Progenitor cell of endocrine pancreas (in vitro differentiated cells): ENCODE measurements around the gene SHROOM1. TPM values are rescaled to one million over a fixed set of nuclear protein-coding genes. Genes with fewer than 3 reads are reported as not detected.

Experiments used
- DNase-seq: peaks from one replicate; pipeline ENCODE4 v3.0.0; 2021; ENCODE audit warnings: low spot score; ENCODE audit not compliant: unreplicated experiment
- H3K27ac Mint-ChIP-seq: 2 replicates; pipeline ENCODE4 v1.8.0; 2021; ENCODE audit warnings: mild to moderate bottlenecking, moderate library complexity, mixed read lengths
- H3K27me3 Mint-ChIP-seq: 2 replicates; pipeline ENCODE4 v1.8.0; 2021; ENCODE audit warnings: mixed read lengths
- H3K36me3 Mint-ChIP-seq: 2 replicates; pipeline ENCODE4 v1.8.0; 2022; ENCODE audit warnings: mixed read lengths; ENCODE audit not compliant: insufficient read depth
- H3K4me1 Mint-ChIP-seq: 2 replicates; pipeline ENCODE4 v1.8.0; 2021; ENCODE audit warnings: low read depth, mixed read lengths
- H3K4me3 Mint-ChIP-seq: 2 replicates; pipeline ENCODE4 v1.8.0; 2021; ENCODE audit warnings: low read depth, mild to moderate bottlenecking, moderate library complexity, mixed read lengths
- H3K9me3 Mint-ChIP-seq: 2 replicates; pipeline ENCODE4 v1.8.0; 2021; ENCODE audit warnings: low read depth, mixed read lengths
- total RNA-seq: library from RNA; stranded (reverse); gene quantifications from 2 replicates; pipeline ENCODE4 v1.2.1, GENCODE V29; 2021
- TF ChIP-seq, protein P1 (sequence below): fragments of 200-600 bp; sonication (generic); IDR thresholded peaks from one replicate; pipeline ENCODE4 v1.5.0; 2021; ENCODE audit warnings: antibody characterized with exemption, mild to moderate bottlenecking; ENCODE audit not compliant: unreplicated experiment

Gene SHROOM1
- total RNA-seq, 1 donor from 2014 or later: 10.0 TPM

DNA sequence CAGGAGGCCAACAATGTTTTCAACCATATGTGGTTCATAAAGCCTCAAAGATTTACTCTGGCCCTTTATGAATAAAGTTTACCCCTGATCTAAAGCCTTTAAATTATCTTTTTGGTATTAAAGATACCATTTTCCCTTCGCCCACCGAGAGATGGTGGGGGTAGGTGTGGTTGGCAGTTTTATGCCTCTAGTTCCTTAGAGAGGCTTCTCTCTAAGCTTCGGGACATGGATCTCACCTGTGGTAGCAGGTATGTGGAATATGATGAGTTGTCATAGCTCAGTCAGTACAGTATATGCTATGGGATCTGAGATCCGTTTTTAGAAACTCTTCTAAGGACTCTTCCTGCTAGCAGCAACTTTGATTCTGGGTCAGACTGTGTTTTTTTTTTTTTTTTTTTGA, 38.3 kb upstream of the SHROOM1 start:
- Mint-ChIP-seq H3K27ac (no peak overlapping the region), H3K9me3 (peaks cover 2% of the 10 kb centered on the region), H3K27me3 (no peaks in the 10 kb centered on the region), H3K4me3 (peak overlapping the region; percentile 96), H3K36me3 (peaks cover 17% of the 10 kb centered on the region), H3K4me1 (peaks cover 37% of the 10 kb centered on the region)
- no peak for DNase-seq
- TF ChIP-seq, protein P1, sequence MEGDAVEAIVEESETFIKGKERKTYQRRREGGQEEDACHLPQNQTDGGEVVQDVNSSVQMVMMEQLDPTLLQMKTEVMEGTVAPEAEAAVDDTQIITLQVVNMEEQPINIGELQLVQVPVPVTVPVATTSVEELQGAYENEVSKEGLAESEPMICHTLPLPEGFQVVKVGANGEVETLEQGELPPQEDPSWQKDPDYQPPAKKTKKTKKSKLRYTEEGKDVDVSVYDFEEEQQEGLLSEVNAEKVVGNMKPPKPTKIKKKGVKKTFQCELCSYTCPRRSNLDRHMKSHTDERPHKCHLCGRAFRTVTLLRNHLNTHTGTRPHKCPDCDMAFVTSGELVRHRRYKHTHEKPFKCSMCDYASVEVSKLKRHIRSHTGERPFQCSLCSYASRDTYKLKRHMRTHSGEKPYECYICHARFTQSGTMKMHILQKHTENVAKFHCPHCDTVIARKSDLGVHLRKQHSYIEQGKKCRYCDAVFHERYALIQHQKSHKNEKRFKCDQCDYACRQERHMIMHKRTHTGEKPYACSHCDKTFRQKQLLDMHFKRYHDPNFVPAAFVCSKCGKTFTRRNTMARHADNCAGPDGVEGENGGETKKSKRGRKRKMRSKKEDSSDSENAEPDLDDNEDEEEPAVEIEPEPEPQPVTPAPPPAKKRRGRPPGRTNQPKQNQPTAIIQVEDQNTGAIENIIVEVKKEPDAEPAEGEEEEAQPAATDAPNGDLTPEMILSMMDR: no peak

DNA sequence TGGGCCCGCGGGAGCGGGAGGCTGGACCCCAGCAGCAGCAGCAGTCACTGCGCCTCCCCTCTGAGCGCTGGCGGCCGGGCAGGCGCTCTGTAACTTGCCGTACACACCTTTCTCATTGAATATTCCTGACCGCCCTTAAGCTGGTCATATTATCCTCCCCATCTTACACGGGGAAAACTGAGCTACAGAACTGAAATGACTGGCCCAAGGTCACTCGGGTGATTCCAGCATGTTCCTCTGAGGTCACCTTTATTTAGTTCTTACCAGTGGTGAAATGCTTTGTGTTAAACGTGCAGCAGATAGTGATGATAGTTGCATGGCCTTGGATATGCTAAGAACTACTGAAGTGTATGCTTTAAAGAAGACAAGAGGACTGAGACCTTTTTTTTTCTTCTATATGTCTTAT, 36.6 kb upstream of the SHROOM1 start:
- Mint-ChIP-seq H3K4me1 (peaks cover 20% of the 10 kb centered on the region), H3K4me3 (peak overlapping the region; percentile 96), H3K27ac (peak overlapping the region; percentile 100), H3K9me3 (no peaks in the 10 kb centered on the region), H3K36me3 (peaks cover 11% of the 10 kb centered on the region), H3K27me3 (no peaks in the 10 kb centered on the region)
- no peak for DNase-seq
- TF ChIP-seq, protein P1: no peak

DNA sequence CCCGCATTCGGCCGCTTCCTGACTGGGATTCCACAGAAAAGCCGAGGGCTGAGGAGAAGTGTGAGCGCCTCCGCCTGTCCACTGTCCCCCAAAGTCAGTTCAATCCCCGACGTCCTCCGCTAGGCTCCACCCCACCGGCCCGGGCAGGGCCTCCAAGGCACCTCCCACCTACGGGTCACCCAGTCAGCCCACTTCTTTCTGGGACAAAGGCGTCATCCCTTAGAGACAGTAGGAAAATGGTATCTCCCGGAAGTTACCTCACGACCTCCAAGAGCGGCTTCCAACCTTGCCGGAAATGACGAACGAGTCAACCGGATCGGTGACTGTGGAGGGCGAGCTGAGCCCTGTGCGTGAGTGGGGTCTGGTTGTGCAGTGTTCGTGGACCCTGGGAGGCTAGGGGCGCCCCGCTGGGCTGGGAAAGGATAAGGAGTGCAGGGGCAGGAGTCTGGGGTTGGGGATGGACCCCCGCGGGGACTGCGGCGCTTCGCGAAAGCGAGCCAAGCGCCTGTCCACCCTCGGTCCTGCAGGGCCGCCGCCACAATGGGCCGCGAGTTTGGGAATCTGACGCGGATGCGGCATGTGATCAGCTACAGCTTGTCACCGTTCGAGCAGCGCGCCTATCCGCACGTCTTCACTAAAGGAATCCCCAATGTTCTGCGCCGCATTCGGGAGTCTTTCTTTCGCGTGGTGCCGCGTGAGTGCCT, 36.0 kb upstream of the SHROOM1 start, which contains the start of the genes GDF9 and UQCRQ:
Gene GDF9, minus strand, starts transcription at position 128 of the 704 bp plus-strand sequence. CDS start 1,936 bp downstream, outside the sequence.
Gene UQCRQ, plus strand, starts transcription at position 301 of the 704 bp plus-strand sequence. Its CDS starts 240 bp downstream, at position 541.
- H3K36me3 Mint-ChIP-seq: peaks cover 11% of the 10 kb centered on the region
- H3K27ac Mint-ChIP-seq: peak within 1 kb of the TSS; percentile 100
- DNase-seq: peak; percentile 87
- no peaks in the 10 kb centered on the region for H3K27me3 Mint-ChIP-seq
- TF ChIP-seq, protein P1: peak; percentile 12
- peak within 1 kb of the TSS; percentile 96 for H3K4me3 Mint-ChIP-seq
- H3K9me3 Mint-ChIP-seq: no peaks in the 10 kb centered on the region
- H3K4me1 Mint-ChIP-seq: peaks cover 20% of the 10 kb centered on the region

DNA sequence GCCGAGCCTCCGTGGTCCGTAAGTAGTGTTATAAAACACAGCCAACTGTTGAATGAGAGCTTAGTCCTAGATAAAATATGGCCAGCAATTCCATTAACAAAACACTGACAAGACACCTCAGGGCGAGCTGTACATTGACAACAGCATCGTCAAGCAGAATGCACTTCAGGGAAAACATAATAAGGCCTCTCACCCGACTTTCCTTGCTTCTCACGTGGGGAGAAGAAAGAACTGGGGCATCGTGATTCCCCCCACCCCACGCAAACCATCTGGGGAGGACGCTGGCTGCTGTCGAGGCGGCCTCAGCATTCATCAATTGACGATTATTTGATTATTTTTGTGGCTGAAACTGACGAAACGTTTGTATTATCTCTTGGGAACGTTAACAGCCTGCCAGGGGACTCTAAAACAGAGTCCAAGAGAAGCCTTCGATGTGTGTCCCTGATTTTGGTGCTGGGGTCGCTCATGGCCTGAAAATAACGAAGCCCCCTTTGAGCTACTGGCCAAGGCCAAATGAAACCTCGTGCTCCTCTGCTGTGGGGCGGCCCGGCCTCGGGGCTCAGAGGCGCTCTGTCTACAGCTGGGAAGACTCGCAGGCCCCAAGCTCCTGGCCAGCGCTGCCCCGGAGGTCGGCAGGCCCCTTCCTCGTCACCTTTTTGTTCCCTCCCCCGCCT, 35.4 kb upstream of the SHROOM1 start:
- no peak for DNase-seq
- Mint-ChIP-seq H3K36me3 (peaks cover 11% of the 10 kb centered on the region), H3K27me3 (no peaks in the 10 kb centered on the region), H3K4me1 (peaks cover 20% of the 10 kb centered on the region), H3K9me3 (no peaks in the 10 kb centered on the region), H3K27ac (peak overlapping the region; percentile 100), H3K4me3 (peak overlapping the region; percentile 96)
- TF ChIP-seq, protein P1: no peak

DNA sequence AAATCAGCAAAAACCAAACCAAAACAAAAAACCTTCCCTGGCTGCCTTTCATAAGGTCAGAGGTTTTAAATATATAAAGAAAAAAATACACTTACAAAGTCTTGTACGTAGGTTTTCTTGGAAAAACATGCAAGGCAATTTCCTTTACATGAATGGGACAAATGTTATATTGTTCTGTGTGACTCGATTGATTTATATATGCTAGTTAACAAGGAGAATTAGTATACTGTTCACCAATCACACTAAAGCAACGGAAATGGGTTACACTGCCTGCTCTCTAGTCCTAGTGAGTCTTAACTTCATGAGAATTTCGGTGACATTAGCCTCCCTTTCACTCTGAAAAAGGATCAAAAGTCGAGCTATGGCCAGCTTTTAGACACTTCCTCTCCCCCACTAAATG, 30.3 kb upstream of the SHROOM1 start:
- no peaks in the 10 kb centered on the region for H3K27me3 Mint-ChIP-seq
- no peak overlapping the region for H3K4me3 Mint-ChIP-seq
- H3K36me3 Mint-ChIP-seq: no peaks in the 10 kb centered on the region
- H3K27ac Mint-ChIP-seq: no peak overlapping the region
- TF ChIP-seq, protein P1: no peak
- DNase-seq: no peak
- H3K4me1 Mint-ChIP-seq: peaks cover 5% of the 10 kb centered on the region
- H3K9me3 Mint-ChIP-seq: no peaks in the 10 kb centered on the region
